Measurements from ENCODE around the gene EBI3. TPM values are rescaled to one million over a fixed set of nuclear protein-coding genes. Genes with fewer than 3 reads are reported as not detected.

EBI3 gene
- total and polyA plus RNA-seq, 2 of the 13 experiments (the other 11 are each of a cell fraction or from before 2014, with no cell fraction given), result 3.4 TPM; not detected in 1

GRCh38 chr19:4234862-4235201, 5.5 kb downstream of the EBI3 start (continued):
- no peak for TF ChIP-seq NR3C1 (CRISPR knock-in tag; IDR thresholded peaks at IDR 0.05)
- TF ChIP-seq ZNF639 (CRISPR knock-in tag; conservative IDR thresholded peaks at IDR 0.05), result no peak
- TF ChIP-seq SKI (IDR thresholded peaks at IDR 0.05; ENCODE audit: partially characterized antibody), result no peak
- TF ChIP-seq IKZF1 (IDR thresholded peaks at IDR 0.05), result no peak
- 0 out of 2 replicates have a peak, but pooled peaks have one; percentile 34 for TF ChIP-seq BHLHE40 (IDR thresholded peaks at IDR 0.05; ENCODE audit: low read length)
- TF ChIP-seq ZNF737 (CRISPR knock-in tag; IDR thresholded peaks at IDR 0.05; ENCODE audit: borderline replicate concordance), result no peak
- TF ChIP-seq ZNF160 (CRISPR knock-in tag; IDR thresholded peaks at IDR 0.05), result no peak
- TF ChIP-seq PTBP1 (IDR thresholded peaks at IDR 0.05; ENCODE audit: low read depth, low read length, poor library complexity, severe bottlenecking), result no peak
- TF ChIP-seq PAWR (CRISPR knock-in tag; IDR thresholded peaks at IDR 0.05; ENCODE audit: borderline replicate concordance), result no peak
- peak; percentile 10; the same call in 1 of the 2 replicates for TF ChIP-seq ZNF687 (CRISPR knock-in tag; IDR thresholded peaks at IDR 0.05)
- TF ChIP-seq YEATS4 (CRISPR knock-in tag; IDR thresholded peaks at IDR 0.05; ENCODE audit: borderline replicate concordance), result peak; percentile 12; the same call in 1 of the 2 replicates
- TF ChIP-seq HNRNPL (IDR thresholded peaks at IDR 0.05; ENCODE audit: low read depth, low read length), result no peak
- 0 out of 2 replicates have a peak, but pooled peaks have one; percentile 28 for TF ChIP-seq ESRRA (CRISPR knock-in tag; IDR thresholded peaks at IDR 0.05; ENCODE audit: low read depth)
- no peak for TF ChIP-seq YY1 (IDR thresholded peaks at IDR 0.05; ENCODE audit: insufficient read depth, insufficient replicate concordance, low read depth, low read length)
- TF ChIP-seq ZNF790 (CRISPR knock-in tag; IDR thresholded peaks at IDR 0.05; ENCODE audit: borderline replicate concordance), result no peak
- TF ChIP-seq ZNF512B (CRISPR knock-in tag; IDR thresholded peaks at IDR 0.05; ENCODE audit: borderline replicate concordance), result no peak
- no peak for TF ChIP-seq ZFP90 (CRISPR knock-in tag; IDR thresholded peaks at IDR 0.05; ENCODE audit: borderline replicate concordance)
- TF ChIP-seq TEAD3 (CRISPR knock-in tag; optimal IDR thresholded peaks at IDR 0.05; ENCODE audit: borderline replicate concordance), result peak; percentile 7
- TF ChIP-seq MAX (IDR thresholded peaks at IDR 0.05), result peak; percentile 3; the same call in 1 of the 2 replicates
- 0 out of 2 replicates have a peak, but pooled peaks have one; percentile 2 for TF ChIP-seq ARID2 (CRISPR knock-in tag; IDR thresholded peaks at IDR 0.05; ENCODE audit: borderline replicate concordance)
- TF ChIP-seq ZNF703 (CRISPR knock-in tag; IDR thresholded peaks at IDR 0.05; ENCODE audit: borderline replicate concordance), result no peak
- TF ChIP-seq ZNF556 (CRISPR knock-in tag; IDR thresholded peaks at IDR 0.05; ENCODE audit: borderline replicate concordance), result no peak
- TF ChIP-seq KDM4B (CRISPR knock-in tag; IDR thresholded peaks at IDR 0.05), result no peak
- no peak for TF ChIP-seq ZSCAN9 (CRISPR knock-in tag; IDR thresholded peaks at IDR 0.05; ENCODE audit: borderline replicate concordance)
